ENCODE measurements around the gene LEMD3. TPM values are rescaled to one million over a fixed set of nuclear protein-coding genes. Genes with fewer than 3 reads are reported as not detected.

Gene LEMD3
- polyA plus RNA-seq, 1 of the 3 experiments (the other 2 are of a cell fraction): 4.4 TPM

DNA sequence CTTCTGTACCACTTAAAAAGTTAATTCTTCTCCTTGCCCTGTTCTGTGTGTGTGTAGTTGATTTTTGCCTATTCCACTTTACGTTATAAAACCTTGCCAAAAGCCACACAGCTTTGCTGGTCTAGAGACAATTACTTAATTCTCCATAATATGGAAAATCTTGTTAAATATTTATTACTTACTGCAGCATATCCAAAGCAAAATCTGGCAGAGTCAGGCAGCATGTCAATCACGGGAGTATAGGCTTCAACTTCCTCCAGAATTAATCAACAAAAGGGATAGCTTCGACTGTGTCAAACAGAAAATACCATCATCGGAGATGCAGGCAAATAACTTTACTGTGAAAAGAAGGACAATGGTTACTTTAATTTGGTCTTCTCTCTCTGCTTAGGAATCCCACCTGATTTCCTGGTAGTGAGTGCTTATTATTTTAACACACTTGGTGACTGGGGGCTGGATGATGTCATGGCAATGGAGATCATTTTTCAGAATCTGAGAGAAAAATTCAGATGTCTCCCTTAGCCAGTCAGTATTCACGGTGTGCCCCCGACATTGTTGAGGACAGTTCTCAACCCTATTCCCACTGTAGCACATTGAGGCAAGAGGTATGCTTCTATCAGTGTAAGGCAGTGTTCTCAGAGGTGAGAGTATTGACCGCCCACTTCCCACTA is 105.4 kb downstream of the LEMD3 start (continued):
- TF ChIP-seq, protein P1, sequence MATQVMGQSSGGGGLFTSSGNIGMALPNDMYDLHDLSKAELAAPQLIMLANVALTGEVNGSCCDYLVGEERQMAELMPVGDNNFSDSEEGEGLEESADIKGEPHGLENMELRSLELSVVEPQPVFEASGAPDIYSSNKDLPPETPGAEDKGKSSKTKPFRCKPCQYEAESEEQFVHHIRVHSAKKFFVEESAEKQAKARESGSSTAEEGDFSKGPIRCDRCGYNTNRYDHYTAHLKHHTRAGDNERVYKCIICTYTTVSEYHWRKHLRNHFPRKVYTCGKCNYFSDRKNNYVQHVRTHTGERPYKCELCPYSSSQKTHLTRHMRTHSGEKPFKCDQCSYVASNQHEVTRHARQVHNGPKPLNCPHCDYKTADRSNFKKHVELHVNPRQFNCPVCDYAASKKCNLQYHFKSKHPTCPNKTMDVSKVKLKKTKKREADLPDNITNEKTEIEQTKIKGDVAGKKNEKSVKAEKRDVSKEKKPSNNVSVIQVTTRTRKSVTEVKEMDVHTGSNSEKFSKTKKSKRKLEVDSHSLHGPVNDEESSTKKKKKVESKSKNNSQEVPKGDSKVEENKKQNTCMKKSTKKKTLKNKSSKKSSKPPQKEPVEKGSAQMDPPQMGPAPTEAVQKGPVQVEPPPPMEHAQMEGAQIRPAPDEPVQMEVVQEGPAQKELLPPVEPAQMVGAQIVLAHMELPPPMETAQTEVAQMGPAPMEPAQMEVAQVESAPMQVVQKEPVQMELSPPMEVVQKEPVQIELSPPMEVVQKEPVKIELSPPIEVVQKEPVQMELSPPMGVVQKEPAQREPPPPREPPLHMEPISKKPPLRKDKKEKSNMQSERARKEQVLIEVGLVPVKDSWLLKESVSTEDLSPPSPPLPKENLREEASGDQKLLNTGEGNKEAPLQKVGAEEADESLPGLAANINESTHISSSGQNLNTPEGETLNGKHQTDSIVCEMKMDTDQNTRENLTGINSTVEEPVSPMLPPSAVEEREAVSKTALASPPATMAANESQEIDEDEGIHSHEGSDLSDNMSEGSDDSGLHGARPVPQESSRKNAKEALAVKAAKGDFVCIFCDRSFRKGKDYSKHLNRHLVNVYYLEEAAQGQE (IDR thresholded peaks at IDR 0.05; ENCODE audit: low read depth, low read length): no peak

DNA sequence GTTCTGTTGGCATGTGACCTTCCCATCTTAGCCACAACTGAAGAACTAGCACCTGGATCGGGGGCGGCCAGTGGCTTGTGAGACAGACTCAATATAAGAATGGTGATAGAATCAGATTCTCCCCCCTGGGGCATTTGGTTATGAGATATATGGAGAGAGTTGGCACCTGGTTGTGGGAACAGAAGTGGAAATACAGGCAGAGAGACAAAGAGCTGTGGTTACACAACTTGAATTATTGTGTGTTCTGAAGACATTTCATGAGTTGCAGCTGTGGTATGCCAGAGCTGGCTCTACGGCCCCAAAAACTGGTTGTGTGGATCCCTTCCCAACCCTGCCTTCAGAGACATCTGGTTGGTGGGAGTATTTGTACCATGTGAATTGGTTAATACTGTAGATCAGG is 106.2 kb downstream of the LEMD3 start:
- H3F3A ChIP-seq (replicated peaks; ENCODE audit: insufficient read depth): no peaks in the 10 kb centered on the region
- no peaks in the 10 kb centered on the region for H3K9me2 ChIP-seq
- CTCF ChIA-PET: no interaction called here
- no peak for DNase-seq
- no peaks in the 10 kb centered on the region; the same call in 1 of the 2 replicates for H4K20me1 ChIP-seq (ENCODE audit: insufficient read depth)
- no peaks in the 10 kb centered on the region for H3K9me3 ChIP-seq
- no peak overlapping the region for H2AFZ ChIP-seq (ENCODE audit: low read depth)
- no peaks in the 10 kb centered on the region; the same call in 1 of the 2 replicates for H3K27me3 ChIP-seq (ENCODE audit: insufficient read depth)
- H3K4me1 ChIP-seq (ENCODE audit: control insufficient read depth in 1 of 2, insufficient read depth in 2 of 2, low read depth in 1 of 2, low read length in 1 of 2): peaks cover 3 to 12% of the 10 kb centered on the region in 2 experiments; a peak in 2 of 4 replicates
- TF ChIP-seq, protein P2, sequence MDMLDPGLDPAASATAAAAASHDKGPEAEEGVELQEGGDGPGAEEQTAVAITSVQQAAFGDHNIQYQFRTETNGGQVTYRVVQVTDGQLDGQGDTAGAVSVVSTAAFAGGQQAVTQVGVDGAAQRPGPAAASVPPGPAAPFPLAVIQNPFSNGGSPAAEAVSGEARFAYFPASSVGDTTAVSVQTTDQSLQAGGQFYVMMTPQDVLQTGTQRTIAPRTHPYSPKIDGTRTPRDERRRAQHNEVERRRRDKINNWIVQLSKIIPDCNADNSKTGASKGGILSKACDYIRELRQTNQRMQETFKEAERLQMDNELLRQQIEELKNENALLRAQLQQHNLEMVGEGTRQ (IDR thresholded peaks at IDR 0.05; ENCODE audit: borderline replicate concordance, low read depth, low read length): no peak
- no peak for TF ChIP-seq NFIC (IDR thresholded peaks at IDR 0.05; ENCODE audit: borderline replicate concordance)
- TF ChIP-seq SMC3 (IDR thresholded peaks at IDR 0.05; ENCODE audit: low read depth, low read length): no peak
- no peak for TF ChIP-seq SIN3A (IDR thresholded peaks at IDR 0.05; ENCODE audit: borderline replicate concordance, low read depth, low read length)
- no peaks in the 10 kb centered on the region for H3K36me3 ChIP-seq (replicated peaks in 1 of 2; ENCODE audit: control insufficient read depth in 1 of 2, insufficient read depth in 2 of 2, low read length in 1 of 2)
- POLR2A ChIA-PET: no interaction called here
- H3K27ac ChIP-seq (ENCODE audit: low read depth in 2 of 2, low read length in 1 of 2): no peak overlapping the region
- WGBS (ENCODE audit: low lambda C conversion rate): 27% methylated on average over 3 of the region's 3 CpGs
- H3K9ac ChIP-seq: no peak overlapping the region
- H3K79me2 ChIP-seq (ENCODE audit: insufficient read depth): peaks cover 14% of the 10 kb centered on the region
- no peak overlapping the region for H3K4me3 ChIP-seq (ENCODE audit: low read depth in 2 of 2, low read length in 1 of 2)
- no peak overlapping the region for H3K4me2 ChIP-seq

DNA sequence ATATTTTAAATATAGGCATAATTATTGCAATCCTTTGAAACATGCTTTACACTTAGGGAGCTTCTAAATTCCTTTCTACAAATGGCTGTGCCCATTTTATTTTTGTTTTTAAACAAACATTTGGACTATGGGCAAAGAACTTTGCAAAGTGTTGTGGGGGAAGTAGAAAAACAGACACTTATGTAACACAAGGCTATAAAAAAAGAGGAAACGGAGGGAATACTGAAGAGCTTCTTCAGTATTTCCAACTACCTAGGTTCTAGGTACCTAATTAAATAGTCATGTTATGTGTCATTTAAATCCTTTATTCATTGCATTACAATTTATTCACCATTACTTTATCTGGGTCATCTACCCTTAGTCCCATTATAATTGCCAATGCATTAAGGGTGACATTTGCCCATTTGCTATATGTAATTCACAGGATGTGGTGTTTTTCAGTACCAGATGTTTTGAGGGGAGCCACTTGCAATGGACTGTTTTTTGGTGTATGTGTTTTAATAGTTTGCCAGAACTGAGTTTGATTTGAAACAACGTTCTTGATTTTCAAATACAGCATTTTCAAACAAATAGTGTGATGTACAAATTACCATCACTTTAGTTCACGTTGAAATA is 107.6 kb downstream of the LEMD3 start:
- ChIA-PET POLR2A (no interaction called here), CTCF (no interaction called here)
- Histone ChIP-seq H3K9me2 (no peaks in the 10 kb centered on the region), H4K20me1 (ENCODE audit: insufficient read depth) (peaks cover 13% of the 10 kb centered on the region; the same call in 1 of the 2 replicates), H3K9ac (no peak overlapping the region), H3K9me3 (no peaks in the 10 kb centered on the region), H3K79me2 (ENCODE audit: insufficient read depth) (peaks cover 28% of the 10 kb centered on the region), H3K4me3 (ENCODE audit: low read depth in 2 of 2, low read length in 1 of 2) (no peak overlapping the region), H3K36me3 (replicated peaks in 1 of 2; ENCODE audit: control insufficient read depth in 1 of 2, insufficient read depth in 2 of 2, low read length in 1 of 2) (no peaks in the 10 kb centered on the region), H3F3A (replicated peaks; ENCODE audit: insufficient read depth) (no peaks in the 10 kb centered on the region), H2AFZ (ENCODE audit: low read depth) (no peak overlapping the region), H3K4me2 (no peak overlapping the region), H3K27ac (ENCODE audit: low read depth in 2 of 2, low read length in 1 of 2) (no peak overlapping the region), H3K27me3 (ENCODE audit: insufficient read depth) (no peaks in the 10 kb centered on the region; the same call in 1 of the 2 replicates), H3K4me1 (ENCODE audit: control insufficient read depth in 1 of 2, insufficient read depth in 2 of 2, low read depth in 1 of 2, low read length in 1 of 2) (peaks cover 3 to 12% of the 10 kb centered on the region in 2 experiments; a peak in 2 of 4 replicates)
- TF ChIP-seq, protein P3, sequence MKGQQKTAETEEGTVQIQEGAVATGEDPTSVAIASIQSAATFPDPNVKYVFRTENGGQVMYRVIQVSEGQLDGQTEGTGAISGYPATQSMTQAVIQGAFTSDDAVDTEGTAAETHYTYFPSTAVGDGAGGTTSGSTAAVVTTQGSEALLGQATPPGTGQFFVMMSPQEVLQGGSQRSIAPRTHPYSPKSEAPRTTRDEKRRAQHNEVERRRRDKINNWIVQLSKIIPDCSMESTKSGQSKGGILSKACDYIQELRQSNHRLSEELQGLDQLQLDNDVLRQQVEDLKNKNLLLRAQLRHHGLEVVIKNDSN (IDR thresholded peaks at IDR 0.05; ENCODE audit: borderline replicate concordance, low read depth): no peak
- TF ChIP-seq, protein P2 (IDR thresholded peaks at IDR 0.05; ENCODE audit: borderline replicate concordance, low read depth, low read length): no peak
- no peak for TF ChIP-seq NRF1 (IDR thresholded peaks at IDR 0.05; ENCODE audit: low read depth, low read length)
- no peak for TF ChIP-seq POLR2AphosphoS5 (IDR thresholded peaks at IDR 0.05; ENCODE audit: low read depth, low read length)
- no peak for TF ChIP-seq MXI1 (IDR thresholded peaks at IDR 0.05; ENCODE audit: low read depth, low read length)
- TF ChIP-seq, protein P1 (IDR thresholded peaks at IDR 0.05; ENCODE audit: low read depth, low read length): no peak
- no peak for TF ChIP-seq FOSL2 (IDR thresholded peaks at IDR 0.05; ENCODE audit: borderline replicate concordance, low read depth)
- 59% methylated on average over 3 of the region's 3 CpGs for WGBS (ENCODE audit: low lambda C conversion rate)
- DNase-seq: no peak

Data from SK-N-SH (cell line).